HCT116 (cell line): ENCODE results near the gene PSME4. TPM values are rescaled to one million over a fixed set of nuclear protein-coding genes. Genes with fewer than 3 reads are reported as not detected.
"Not testable (repeated sequence)": the region's sequence is repeated elsewhere in the genome, so short reads cannot be mapped to it uniquely, and the experiment has no call there.

Experiments
- ATAC-seq: fragments of 200-7000 bp; cut with Tn5 transposase; 2 replicates; pipeline ENCODE4 v1.9.1; 2020; ENCODE audit warnings: mild to moderate bottlenecking, moderate library complexity
- BruUV-seq: library from RNA; stranded (reverse); fragments of 400-500 nt; replicated peaks from 2 replicates; lab custom pipeline; 2021; lab: Mats Ljungman, UMichigan
- CTCF ChIA-PET: fragments of 300-600 bp; sonication (Branson Sonifier 250); formaldehyde crosslinking; loops from one replicate; lab custom pipeline; 2021; ENCODE audit warnings: antibody characterized with exemption; lab: Charles Lee
- POLR2A ChIA-PET: fragments of 300-600, 350-600 bp; sonication (Branson Sonifier 250); formaldehyde crosslinking; loops from one replicate; lab custom pipeline; 2021; ENCODE audit warnings: antibody characterized with exemption; lab: Charles Lee
- RAD21 ChIA-PET, 2 experiments: fragments of 300-600 bp; sonication (Branson Sonifier 250); formaldehyde crosslinking; loops; one replicate each; lab custom pipeline; 2023; ENCODE audit warnings: low total read pairs in 2 of 2; ENCODE audit not compliant: uncharacterized antibody in 2 of 2, unreplicated experiment in 2 of 2, low non-redundant PET in 1 of 2; lab: Charles Lee
- DNase-seq: peaks from one replicate; pipeline ENCODE4 v3.0.0-alpha.2; 2010; ENCODE audit warnings: low read depth, low spot score
- H2AFZ ChIP-seq: fragments of 200-600 bp; shearing (Covaris generic), sonication (generic); 2 replicates; pipeline ENCODE4 v1.6.1; 2017; ENCODE audit warnings: low read depth, mixed run types, mixed read lengths, antibody characterized with exemption, low read length; ENCODE audit not compliant: poor library complexity, severe bottlenecking
- H3K27ac ChIP-seq: 2 replicates; pipeline ENCODE4 v1.5.1; 2012; ENCODE audit warnings: low read depth, low read length
- H3K27me3 ChIP-seq: fragments of 200-600 bp; sonication (generic); 2 replicates; pipeline ENCODE4 v1.6.1; 2016; ENCODE audit warnings: mixed run types, low read length, mixed read lengths; ENCODE audit not compliant: insufficient read depth
- H3K36me3 ChIP-seq, 2 experiments: fragments of 200-500 bp in 1 of 2; fragments of 200-600 bp in 1 of 2; sonication (Bioruptor generic) in 1 of 2; sonication (generic) in 1 of 2; 2 replicates each; pipeline versions ENCODE4 v1.5.1 to v1.6.1; 2014 to 2016; ENCODE audit warnings: low read length in 2 of 2, inconsistent platforms in 1 of 2, mixed read lengths in 1 of 2, mixed run types in 1 of 2; ENCODE audit not compliant: insufficient read depth in 2 of 2, control insufficient read depth in 1 of 2
- H3K4me1 ChIP-seq, 2 experiments: fragments of 200-600 bp in 1 of 2; sonication (generic) in 1 of 2; 2 replicates each; pipeline versions ENCODE4 v1.5.1 to v1.6.1; 2012 to 2017; ENCODE audit warnings: low read length in 2 of 2, inconsistent platforms in 1 of 2, mild to moderate bottlenecking in 1 of 2, mixed read lengths in 1 of 2, mixed run types in 1 of 2, moderate library complexity in 1 of 2; ENCODE audit not compliant: insufficient read depth in 2 of 2, control insufficient read depth in 1 of 2
- H3K4me2 ChIP-seq: fragments of 200-600 bp; sonication (generic); 2 replicates; pipeline ENCODE4 v1.6.1; 2017; ENCODE audit warnings: mixed run types, low read length, mixed read lengths
- H3K4me3 ChIP-seq, 2 experiments: fragments of 200-600 bp in 1 of 2; sonication (generic) in 1 of 2; replicated peaks in 1 of 2; 2 replicates each; pipeline ENCODE4 v1.5.1; 2011 to 2016; ENCODE audit warnings: low read length in 2 of 2, control low read depth in 1 of 2, low read depth in 1 of 2, mild to moderate bottlenecking in 1 of 2, mixed read lengths in 1 of 2, mixed run types in 1 of 2
- H3K79me2 ChIP-seq: fragments of 200-600 bp; sonication (generic); 2 replicates; pipeline ENCODE4 v1.6.1; 2017; ENCODE audit warnings: mild to moderate bottlenecking, mixed run types, low read length, moderate library complexity, mixed read lengths; ENCODE audit not compliant: insufficient read depth
- H3K9ac ChIP-seq: fragments of 200-600 bp; sonication (generic); 2 replicates; pipeline ENCODE4 v1.6.1; 2016; ENCODE audit warnings: low read length, mixed read lengths
- H3K9me2 ChIP-seq: fragments of 200-600 bp; sonication (generic), shearing (Covaris generic); 2 replicates; pipeline ENCODE4 v1.6.1; 2017; ENCODE audit warnings: mixed run types, mild to moderate bottlenecking, moderate library complexity; ENCODE audit not compliant: insufficient read depth
- H3K9me3 ChIP-seq, 2 experiments: fragments of 200-500 bp in 1 of 2; fragments of 200-600 bp in 1 of 2; sonication (Bioruptor generic) in 1 of 2; sonication (generic) in 1 of 2; 2 replicates each; pipeline ENCODE4 v1.6.1; 2014 to 2017; ENCODE audit warnings: low read length in 2 of 2, mixed read lengths in 2 of 2, inconsistent platforms in 1 of 2, low read depth in 1 of 2, mild to moderate bottlenecking in 1 of 2, mixed run types in 1 of 2, moderate library complexity in 1 of 2; ENCODE audit not compliant: control insufficient read depth in 1 of 2, insufficient read depth in 1 of 2
- H4K20me1 ChIP-seq: fragments of 200-600 bp; sonication (generic), shearing (Covaris generic); 2 replicates; pipeline ENCODE4 v1.6.1; 2017; ENCODE audit warnings: mixed run types, mild to moderate bottlenecking, moderate library complexity; ENCODE audit not compliant: insufficient read depth
- CBX3 ChIP-seq: IDR thresholded peaks from 2 replicates; pipeline ENCODE4 v1.6.1; 2012; ENCODE audit warnings: low read depth
- CEBPB ChIP-seq: IDR thresholded peaks from 2 replicates; pipeline ENCODE4 v1.6.1; 2012; ENCODE audit warnings: low read depth
- POLR2A ChIP-seq: IDR thresholded peaks from 2 replicates; pipeline ENCODE4 v1.7.0; 2011; ENCODE audit warnings: borderline replicate concordance; ENCODE audit not compliant: insufficient read depth, insufficient read length; ENCODE audit errors: extremely low read depth
- POLR2AphosphoS5 ChIP-seq: IDR thresholded peaks from 2 replicates; pipeline ENCODE4 v1.6.1; 2011; ENCODE audit warnings: mild to moderate bottlenecking, low read depth, low read length, moderate library complexity
- RAD21 ChIP-seq: IDR thresholded peaks from 2 replicates; pipeline ENCODE4 v1.6.1; 2012; ENCODE audit warnings: low read depth, mild to moderate bottlenecking
- SIN3A ChIP-seq: IDR thresholded peaks from 2 replicates; pipeline ENCODE4 v1.6.1; 2012; ENCODE audit warnings: low read depth
- TCF7L2 ChIP-seq: IDR thresholded peaks from 2 replicates; pipeline ENCODE4 v1.7.0; 2011; ENCODE audit warnings: borderline replicate concordance, inconsistent platforms; ENCODE audit not compliant: insufficient read depth, insufficient read length; ENCODE audit errors: extremely low read depth
- YY1 ChIP-seq: IDR thresholded peaks from 2 replicates; pipeline ENCODE4 v1.6.1; 2011; ENCODE audit warnings: low read length, low read depth, moderate library complexity, mild to moderate bottlenecking; ENCODE audit not compliant: insufficient replicate concordance; ENCODE audit errors: extremely low read depth
- ZBTB33 ChIP-seq: IDR thresholded peaks from 2 replicates; pipeline ENCODE4 v1.6.1; 2011; ENCODE audit warnings: mild to moderate bottlenecking, low read length, moderate library complexity; ENCODE audit not compliant: insufficient replicate concordance; ENCODE audit errors: extremely low read depth
- intact Hi-C: fragments of 100-400 bp; cut with micrococcal nuclease; formaldehyde crosslinking; loops from 2 replicates; pipeline ENCODE4 v1.10.0; 2022
- total RNA-seq: library from RNA; stranded (reverse); gene quantifications from one replicate; pipeline ENCODE4 v1.2.1, GENCODE V29; 2021; ENCODE audit not compliant: unreplicated experiment

PSME4 gene
- total RNA-seq, 1 experiment from 2014 or later = 53.2 TPM

GRCh38 chr2:53840580-53840979 is 130.2 kb downstream of the PSME4 start:
- Histone ChIP-seq H3K9ac (no peak overlapping the region), H3K4me3 (no peak overlapping the region), H2AFZ (no peak overlapping the region), H3K9me2 (no peaks in the 10 kb centered on the region), H3K27me3 (no peaks in the 10 kb centered on the region), H4K20me1 (no peaks in the 10 kb centered on the region), H3K79me2 (no peaks in the 10 kb centered on the region), H3K4me1 (no peaks in the 10 kb centered on the region), H3K36me3 (no peaks in the 10 kb centered on the region), H3K4me2 (no peak overlapping the region), H3K9me3 (no peaks in the 10 kb centered on the region), H3K27ac (no peak overlapping the region)
- intact Hi-C loops = no loop called here
- ChIA-PET POLR2A (no interaction called here), CTCF (no interaction called here), RAD21 (no interaction called here)
- ATAC-seq (no peak), DNase-seq (no peak)
- no TSS peak for BruUV-seq
- no peak for TF ChIP-seq SIN3A
- TF ChIP-seq POLR2AphosphoS5 = no peak
- TF ChIP-seq ZBTB33 = no peak
- TF ChIP-seq YY1 = no peak
- TF ChIP-seq RAD21 = no peak
- TF ChIP-seq TCF7L2 = no peak
- TF ChIP-seq POLR2A = no peak
- no peak for TF ChIP-seq CEBPB
- no peak for TF ChIP-seq CBX3

DNA sequence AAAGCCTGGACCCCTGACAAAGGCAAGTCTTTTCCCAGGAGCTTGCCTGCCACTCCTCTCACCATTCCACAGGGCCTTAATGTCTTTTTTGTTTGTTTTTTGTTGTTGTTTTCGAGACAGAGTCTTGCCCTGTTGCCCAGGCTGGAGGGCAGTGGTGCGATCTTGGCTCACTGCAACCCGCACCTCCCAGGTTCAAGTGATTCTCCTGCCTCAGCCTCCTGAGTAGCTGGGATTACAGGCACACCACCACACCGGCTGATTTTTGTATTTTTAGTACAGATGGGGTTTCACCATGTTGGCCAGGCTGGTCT is 140.9 kb downstream of the PSME4 start:
- RAD21 ChIA-PET, H3K9ac ChIP-seq, H3K79me2 ChIP-seq, DNase-seq, H3K4me2 ChIP-seq, H3K9me2 ChIP-seq, H3K9me3 ChIP-seq, H3K4me3 ChIP-seq, BruUV-seq, H3K36me3 ChIP-seq, H2AFZ ChIP-seq, intact Hi-C loops, H3K27me3 ChIP-seq, ATAC-seq, CTCF ChIA-PET, H3K27ac ChIP-seq, H3K4me1 ChIP-seq, H4K20me1 ChIP-seq: not testable (repeated sequence)
- POLR2A ChIA-PET = interaction anchor here (0.7 kb wide), 1 partner anchor 39 kb away, joined by 3 read pairs; no protein-coding TSS in a partner anchor
